Measurements from ENCODE around the gene AFG3L2. TPM values are rescaled to one million over a fixed set of nuclear protein-coding genes. Genes with fewer than 3 reads are reported as not detected.
A peak's percentile ranks its signal among the peaks of the same experiment; 100 is the strongest.

AFG3L2 gene
- total and polyA plus RNA-seq, 9 of the 15 experiments (the other 6 are each of a cell fraction or from before 2014, with no cell fraction given): 24.1 to 109 (median 84.0) TPM

DNA sequence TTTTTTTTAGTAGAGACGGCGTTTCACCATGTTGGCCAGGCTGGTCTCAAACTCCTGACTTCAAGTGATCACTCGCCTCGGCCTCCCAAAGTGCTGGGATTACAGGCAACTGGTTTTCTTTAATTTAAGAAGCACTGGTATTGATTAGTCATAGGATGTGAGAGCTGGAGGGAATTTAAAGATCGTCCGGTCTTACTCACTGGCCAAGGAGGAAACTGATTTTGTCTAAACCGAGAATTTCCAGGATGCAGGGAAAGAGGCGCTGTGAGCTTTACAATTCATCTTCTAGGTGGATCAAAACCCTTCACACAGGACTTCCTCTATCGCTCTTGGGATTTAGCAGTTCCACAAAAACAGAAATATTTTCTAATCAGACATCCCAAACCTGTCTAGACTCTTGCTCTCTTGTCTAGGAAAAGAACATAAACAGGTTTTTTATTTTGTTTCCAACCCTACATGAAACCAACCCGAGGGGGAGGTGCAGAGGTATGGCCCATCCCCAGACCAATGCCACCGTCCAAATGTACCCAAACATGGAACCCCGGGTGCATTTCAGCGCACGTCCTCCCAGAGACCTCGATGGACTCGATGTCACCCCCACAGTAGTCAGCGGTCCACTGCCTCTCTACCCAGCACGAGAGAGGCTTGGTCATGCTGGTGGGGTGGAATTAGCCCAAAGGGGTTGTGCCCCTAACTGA is 81.5 kb downstream of the AFG3L2 start (continued):
- TF ChIP-seq, protein P1, sequence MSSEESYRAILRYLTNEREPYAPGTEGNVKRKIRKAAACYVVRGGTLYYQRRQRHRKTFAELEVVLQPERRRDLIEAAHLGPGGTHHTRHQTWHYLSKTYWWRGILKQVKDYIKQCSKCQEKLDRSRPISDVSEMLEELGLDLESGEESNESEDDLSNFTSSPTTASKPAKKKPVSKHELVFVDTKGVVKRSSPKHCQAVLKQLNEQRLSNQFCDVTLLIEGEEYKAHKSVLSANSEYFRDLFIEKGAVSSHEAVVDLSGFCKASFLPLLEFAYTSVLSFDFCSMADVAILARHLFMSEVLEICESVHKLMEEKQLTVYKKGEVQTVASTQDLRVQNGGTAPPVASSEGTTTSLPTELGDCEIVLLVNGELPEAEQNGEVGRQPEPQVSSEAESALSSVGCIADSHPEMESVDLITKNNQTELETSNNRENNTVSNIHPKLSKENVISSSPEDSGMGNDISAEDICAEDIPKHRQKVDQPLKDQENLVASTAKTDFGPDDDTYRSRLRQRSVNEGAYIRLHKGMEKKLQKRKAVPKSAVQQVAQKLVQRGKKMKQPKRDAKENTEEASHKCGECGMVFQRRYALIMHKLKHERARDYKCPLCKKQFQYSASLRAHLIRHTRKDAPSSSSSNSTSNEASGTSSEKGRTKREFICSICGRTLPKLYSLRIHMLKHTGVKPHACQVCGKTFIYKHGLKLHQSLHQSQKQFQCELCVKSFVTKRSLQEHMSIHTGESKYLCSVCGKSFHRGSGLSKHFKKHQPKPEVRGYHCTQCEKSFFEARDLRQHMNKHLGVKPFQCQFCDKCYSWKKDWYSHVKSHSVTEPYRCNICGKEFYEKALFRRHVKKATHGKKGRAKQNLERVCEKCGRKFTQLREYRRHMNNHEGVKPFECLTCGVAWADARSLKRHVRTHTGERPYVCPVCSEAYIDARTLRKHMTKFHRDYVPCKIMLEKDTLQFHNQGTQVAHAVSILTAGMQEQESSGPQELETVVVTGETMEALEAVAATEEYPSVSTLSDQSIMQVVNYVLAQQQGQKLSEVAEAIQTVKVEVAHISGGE (CRISPR knock-in tag; IDR thresholded peaks at IDR 0.05): peak in 1 of 3 experiments; percentile 30; a peak in 1 of 6 replicates
- TF ChIP-seq SRSF7 (optimal IDR thresholded peaks at IDR 0.05; ENCODE audit: low read depth, low read length) (no peak), ZKSCAN1 (IDR thresholded peaks at IDR 0.05; ENCODE audit: low read depth, low read length) (no peak), KLF13 (tag; IDR thresholded peaks at IDR 0.05; ENCODE audit: borderline replicate concordance, low read depth) (0 out of 2 replicates have a peak, but pooled peaks have one; percentile 17), NFE2 (IDR thresholded peaks at IDR 0.05; ENCODE audit: low read depth) (no peak), SP1 (CRISPR knock-in tag; IDR thresholded peaks at IDR 0.05) (no peak)
- TF ChIP-seq, protein P2, sequence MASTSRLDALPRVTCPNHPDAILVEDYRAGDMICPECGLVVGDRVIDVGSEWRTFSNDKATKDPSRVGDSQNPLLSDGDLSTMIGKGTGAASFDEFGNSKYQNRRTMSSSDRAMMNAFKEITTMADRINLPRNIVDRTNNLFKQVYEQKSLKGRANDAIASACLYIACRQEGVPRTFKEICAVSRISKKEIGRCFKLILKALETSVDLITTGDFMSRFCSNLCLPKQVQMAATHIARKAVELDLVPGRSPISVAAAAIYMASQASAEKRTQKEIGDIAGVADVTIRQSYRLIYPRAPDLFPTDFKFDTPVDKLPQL (IDR thresholded peaks at IDR 0.05; ENCODE audit: extremely low read depth, insufficient read length): no peak
- TF ChIP-seq, protein P3, sequence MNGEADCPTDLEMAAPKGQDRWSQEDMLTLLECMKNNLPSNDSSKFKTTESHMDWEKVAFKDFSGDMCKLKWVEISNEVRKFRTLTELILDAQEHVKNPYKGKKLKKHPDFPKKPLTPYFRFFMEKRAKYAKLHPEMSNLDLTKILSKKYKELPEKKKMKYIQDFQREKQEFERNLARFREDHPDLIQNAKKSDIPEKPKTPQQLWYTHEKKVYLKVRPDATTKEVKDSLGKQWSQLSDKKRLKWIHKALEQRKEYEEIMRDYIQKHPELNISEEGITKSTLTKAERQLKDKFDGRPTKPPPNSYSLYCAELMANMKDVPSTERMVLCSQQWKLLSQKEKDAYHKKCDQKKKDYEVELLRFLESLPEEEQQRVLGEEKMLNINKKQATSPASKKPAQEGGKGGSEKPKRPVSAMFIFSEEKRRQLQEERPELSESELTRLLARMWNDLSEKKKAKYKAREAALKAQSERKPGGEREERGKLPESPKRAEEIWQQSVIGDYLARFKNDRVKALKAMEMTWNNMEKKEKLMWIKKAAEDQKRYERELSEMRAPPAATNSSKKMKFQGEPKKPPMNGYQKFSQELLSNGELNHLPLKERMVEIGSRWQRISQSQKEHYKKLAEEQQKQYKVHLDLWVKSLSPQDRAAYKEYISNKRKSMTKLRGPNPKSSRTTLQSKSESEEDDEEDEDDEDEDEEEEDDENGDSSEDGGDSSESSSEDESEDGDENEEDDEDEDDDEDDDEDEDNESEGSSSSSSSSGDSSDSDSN (IDR thresholded peaks at IDR 0.05; ENCODE audit: borderline replicate concordance in 1 of 2, low read depth in 2 of 2, low read length in 2 of 2): no peak
